ENCODE measurements around the gene STAC2. TPM values are rescaled to one million over a fixed set of nuclear protein-coding genes. Genes with fewer than 3 reads are reported as not detected.

The STAC2 gene
- total RNA-seq, 1 experiment from 2014 or later: 0.08 TPM

- Histone ChIP-seq H3K4me1 (ENCODE audit: control insufficient read depth, insufficient read depth, low read length) (peaks cover 4% of the 10 kb centered on the region; the same call in 1 of the 2 replicates), H3K36me3 (ENCODE audit: control insufficient read depth, insufficient read depth, low read length) (no peaks in the 10 kb centered on the region), H3K27me3 (ENCODE audit: control insufficient read depth, insufficient read depth, low read length) (no peaks in the 10 kb centered on the region), H3K4me3 (ENCODE audit: low read depth in 2 of 2, low read length in 2 of 2) (no peak overlapping the region), H3K27ac (ENCODE audit: low read length) (no peak overlapping the region), H3K9me3 (ENCODE audit: control insufficient read depth, insufficient read depth, low read depth, low read length) (no peaks in the 10 kb centered on the region)
- no peak for DNase-seq (ENCODE audit: low read depth, low spot score)
- ATAC-seq: no peak
- no TSS peak for BruUV-seq (replicated peaks)
- ChIA-PET CTCF (no interaction called here), POLR2A (no interaction called here)
- TF ChIP-seq POLR2AphosphoS5 (IDR thresholded peaks at IDR 0.05; ENCODE audit: low read depth, low read length): no peak
- TF ChIP-seq TCF7L2 (IDR thresholded peaks at IDR 0.05; ENCODE audit: low read depth, low read length): no peak
- TF ChIP-seq REST (IDR thresholded peaks at IDR 0.05; ENCODE audit: insufficient read depth in 1 of 2, low read depth in 2 of 2, low read length in 1 of 2): no peak
- no peak for TF ChIP-seq SIN3A (IDR thresholded peaks at IDR 0.05; ENCODE audit: borderline replicate concordance, insufficient read depth, low read depth, low read length)
- TF ChIP-seq CTCF (IDR thresholded peaks at IDR 0.05): no peak
- intact Hi-C loops (cut with micrococcal nuclease; ENCODE audit: unreplicated experiment) (no loop called here), in situ Hi-C loops (cut with HindIII; ENCODE audit: low pct_unique_long_range_greater_than_20kb, low sequenced_read_pairs) (no loop called here)
Measured at GRCh38 chr17:39167476-39167875, 58.3 kb downstream of the STAC2 start.

GRCh38 chr17:39166437-39167335, 59.1 kb downstream of the STAC2 start:
- Histone ChIP-seq H3K27me3 (ENCODE audit: control insufficient read depth, insufficient read depth, low read length) (no peaks in the 10 kb centered on the region), H3K36me3 (ENCODE audit: control insufficient read depth, insufficient read depth, low read length) (no peaks in the 10 kb centered on the region), H3K9me3 (ENCODE audit: control insufficient read depth, insufficient read depth, low read depth, low read length) (no peaks in the 10 kb centered on the region), H3K4me1 (ENCODE audit: control insufficient read depth, insufficient read depth, low read length) (peaks cover 4% of the 10 kb centered on the region; the same call in 1 of the 2 replicates), H3K4me3 (ENCODE audit: low read depth in 2 of 2, low read length in 2 of 2) (no peak overlapping the region), H3K27ac (ENCODE audit: low read length) (no peak overlapping the region)
- POLR2A ChIA-PET: no interaction called here
- intact Hi-C loops (cut with micrococcal nuclease; ENCODE audit: unreplicated experiment) (no loop called here), in situ Hi-C loops (cut with HindIII; ENCODE audit: low pct_unique_long_range_greater_than_20kb, low sequenced_read_pairs) (no loop called here)
- ATAC-seq (no peak), DNase-seq (ENCODE audit: low read depth, low spot score) (no peak)
- TF ChIP-seq SIN3A (IDR thresholded peaks at IDR 0.05; ENCODE audit: borderline replicate concordance, insufficient read depth, low read depth, low read length): no peak
- no peak for TF ChIP-seq POLR2AphosphoS5 (IDR thresholded peaks at IDR 0.05; ENCODE audit: low read depth, low read length)
- TF ChIP-seq TCF7L2 (IDR thresholded peaks at IDR 0.05; ENCODE audit: low read depth, low read length): no peak
- TF ChIP-seq CTCF (IDR thresholded peaks at IDR 0.05): no peak
- TF ChIP-seq REST (IDR thresholded peaks at IDR 0.05; ENCODE audit: insufficient read depth in 1 of 2, low read depth in 2 of 2, low read length in 1 of 2): no peak
- BruUV-seq (replicated peaks): no TSS peak
- CTCF ChIA-PET: interaction anchor here (1.2 kb wide), 1 partner anchor 8 kb away, joined by 4 read pairs; no protein-coding TSS in a partner anchor
